CD4-positive, alpha-beta T cell (primary cell): ENCODE results near the gene DCDC2. TPM values are rescaled to one million over a fixed set of nuclear protein-coding genes. Genes with fewer than 3 reads are reported as not detected.

ENCODE experiments used
- ATAC-seq: fragments of 200-7000 bp; cut with Tn5 transposase; one replicate; pipeline ENCODE4 v1.10.0; 2022; ENCODE audit warnings: mild to moderate bottlenecking; ENCODE audit not compliant: poor library complexity
- CTCF ChIA-PET: fragments of 350-600 bp; sonication (Branson Sonifier 250); formaldehyde crosslinking; loops from one replicate; lab custom pipeline; 2021; ENCODE audit warnings: antibody characterized with exemption, inconsistent platforms; lab: Charles Lee
- POLR2A ChIA-PET: fragments of 350-600 bp; sonication (Branson Sonifier 250); formaldehyde crosslinking; loops from one replicate; lab custom pipeline; 2021; ENCODE audit warnings: antibody characterized with exemption, inconsistent platforms; lab: Charles Lee
- DNase-seq, 14 experiments: peaks; one replicate each; pipeline ENCODE4 v3.0.0-alpha.2; 2013 to 2020; ENCODE audit warnings: mixed read lengths in 2 of 14
- H3K27ac ChIP-seq, 2 donors: one replicate each; pipeline versions ENCODE4 v1.5.1 to v1.7.0; 2013; ENCODE audit warnings: low read length in 2 of 2, low read depth in 1 of 2, mild to moderate bottlenecking in 1 of 2
- H3K27me3 ChIP-seq, 2 experiments: 1 replicate in 1 of 2; 2 replicates in 1 of 2; pipeline versions ENCODE4 v1.6.1 to v1.7.0; 2013; ENCODE audit warnings: low read length in 2 of 2, control low read depth in 1 of 2, mild to moderate bottlenecking in 1 of 2, moderate library complexity in 1 of 2; ENCODE audit not compliant: insufficient read depth in 2 of 2, control insufficient read depth in 1 of 2
- H3K36me3 ChIP-seq: one replicate; pipeline ENCODE4 v1.6.1; 2013; ENCODE audit warnings: low read length, control low read depth; ENCODE audit not compliant: insufficient read depth
- H3K4me1 ChIP-seq: one replicate; pipeline ENCODE4 v1.6.1; 2013; ENCODE audit warnings: low read length, control low read depth; ENCODE audit not compliant: insufficient read depth
- H3K4me3 ChIP-seq: one replicate; pipeline ENCODE4 v1.5.1; 2013; ENCODE audit warnings: mild to moderate bottlenecking, low read length, moderate library complexity
- H3K9me3 ChIP-seq, 2 experiments: 1 replicate in 1 of 2; 2 replicates in 1 of 2; pipeline versions ENCODE4 v1.6.1 to v1.7.0; 2013; ENCODE audit warnings: low read length in 2 of 2, mild to moderate bottlenecking in 2 of 2, control low read depth in 1 of 2, moderate library complexity in 1 of 2; ENCODE audit not compliant: control insufficient read depth in 1 of 2, insufficient read depth in 1 of 2
- H3K27ac Mint-ChIP-seq: one replicate; pipeline ENCODE4 v1.8.0; 2020; ENCODE audit warnings: mixed read lengths
- H3K27me3 Mint-ChIP-seq: one replicate; pipeline ENCODE4 v1.8.0; 2021; ENCODE audit warnings: mixed read lengths
- H3K36me3 Mint-ChIP-seq: one replicate; pipeline ENCODE4 v1.8.0; 2021; ENCODE audit warnings: low read depth, mixed read lengths
- H3K4me1 Mint-ChIP-seq: one replicate; pipeline ENCODE4 v1.8.0; 2021; ENCODE audit warnings: low read depth, mixed read lengths
- H3K4me3 Mint-ChIP-seq: one replicate; pipeline ENCODE4 v1.8.0; 2020; ENCODE audit warnings: mild to moderate bottlenecking, mixed read lengths
- H3K9me3 Mint-ChIP-seq: one replicate; pipeline ENCODE4 v1.8.0; 2020; ENCODE audit warnings: mixed read lengths
- CTCF ChIP-seq: fragments of 200-600 bp; IDR thresholded peaks from one replicate; pipeline ENCODE4 v1.8.0; 2022; ENCODE audit warnings: antibody characterized with exemption, mild to moderate bottlenecking
- intact Hi-C, 2 experiments: fragments of 100-400 bp; cut with DNase I in 1 of 2; cut with micrococcal nuclease in 1 of 2; formaldehyde crosslinking; loops; one replicate each; pipeline versions ENCODE4 v1.15.1 to v1.9.0; 2023 to 2025; cut with DNase I, micrococcal nuclease
- total RNA-seq, 174 experiments: library from RNA in 2 of 174; stranded (reverse) in 2 of 174; gene quantifications; one replicate each; pipeline ENCODE4 v1.2.3 and lab custom pipeline; 2021 to 2026

The DCDC2 gene
- total RNA-seq, 2 experiments from 2014 or later: 0.05 TPM; not detected in 1

- DNase-seq (no peak), ATAC-seq (no peak)
- intact Hi-C loops: no loop called here
- H3K4me3 ChIP-seq: no peak overlapping the region
- peak overlapping the region; percentile 1 for H3K4me3 Mint-ChIP-seq
- no peak for TF ChIP-seq CTCF
- H3K27me3 ChIP-seq: peaks cover 13 to 23% of the 10 kb centered on the region in 2 experiments
- no peak overlapping the region for H3K27ac ChIP-seq
- peaks cover 2% of the 10 kb centered on the region for H3K4me1 ChIP-seq
- ChIA-PET POLR2A (no interaction called here), CTCF (no interaction called here)
- H3K36me3 Mint-ChIP-seq: no peaks in the 10 kb centered on the region
- H3K9me3 ChIP-seq: peaks cover 0 to 8% of the 10 kb centered on the region in 2 experiments
- no peaks in the 10 kb centered on the region for H3K36me3 ChIP-seq
- peaks cover 46% of the 10 kb centered on the region for H3K27me3 Mint-ChIP-seq
- no peak overlapping the region for H3K27ac Mint-ChIP-seq
- peaks cover 6% of the 10 kb centered on the region for H3K4me1 Mint-ChIP-seq
- no peaks in the 10 kb centered on the region for H3K9me3 Mint-ChIP-seq
These were observed 39.8 kb upstream of the DCDC2 start for GRCh38 chr6:24397631-24398030.

GRCh38 chr6:24396824-24397223 lies 39.0 kb upstream of the DCDC2 start:
- ChIA-PET POLR2A (no interaction called here), CTCF (no interaction called here)
- H3K36me3 Mint-ChIP-seq: no peaks in the 10 kb centered on the region
- DNase-seq (no peak), ATAC-seq (no peak)
- Histone ChIP-seq H3K9me3 (peaks cover 0 to 8% of the 10 kb centered on the region in 2 experiments), H3K4me1 (no peaks in the 10 kb centered on the region), H3K27ac (no peak overlapping the region), H3K4me3 (no peak overlapping the region), H3K36me3 (no peaks in the 10 kb centered on the region), H3K27me3 (peaks cover 13 to 23% of the 10 kb centered on the region in 2 experiments)
- intact Hi-C loops: no loop called here
- TF ChIP-seq CTCF: no peak
- no peaks in the 10 kb centered on the region for H3K9me3 Mint-ChIP-seq
- peaks cover 46% of the 10 kb centered on the region for H3K27me3 Mint-ChIP-seq
- no peak overlapping the region for H3K27ac Mint-ChIP-seq
- H3K4me3 Mint-ChIP-seq: no peak overlapping the region
- no peaks in the 10 kb centered on the region for H3K4me1 Mint-ChIP-seq

- no peaks in the 10 kb centered on the region for H3K36me3 Mint-ChIP-seq
- peaks cover 0 to 8% of the 10 kb centered on the region in 2 experiments for H3K9me3 ChIP-seq
- peaks cover 34% of the 10 kb centered on the region for H3K27me3 Mint-ChIP-seq
- H3K27ac Mint-ChIP-seq: no peak overlapping the region
- no peaks in the 10 kb centered on the region for H3K4me1 ChIP-seq
- H3K4me3 ChIP-seq: no peak overlapping the region
- no peak overlapping the region for H3K4me3 Mint-ChIP-seq
- peak in 2 of 14 experiments; percentile 8 to 12 for DNase-seq
- peaks cover 13 to 23% of the 10 kb centered on the region in 2 experiments for H3K27me3 ChIP-seq
- TF ChIP-seq CTCF: no peak
- no peak for ATAC-seq
- intact Hi-C loops: loop anchor here in 1 of 2 experiments (2.0 kb wide), 1 partner anchor 36 kb away; the partner anchor contains the start of gene DCDC2
- POLR2A ChIA-PET: no interaction called here
- H3K36me3 ChIP-seq: no peaks in the 10 kb centered on the region
- no peak overlapping the region for H3K27ac ChIP-seq
- CTCF ChIA-PET: no interaction called here
- no peaks in the 10 kb centered on the region for H3K4me1 Mint-ChIP-seq
- no peaks in the 10 kb centered on the region for H3K9me3 Mint-ChIP-seq
These were observed 37.0 kb upstream of the DCDC2 start for GRCh38 chr6:24394780-24395437.
